ENCODE measurements around the gene RNF180. TPM values are rescaled to one million over a fixed set of nuclear protein-coding genes. Genes with fewer than 3 reads are reported as not detected.
"Not testable (repeated sequence)": the region's sequence is repeated elsewhere in the genome, so short reads cannot be mapped to it uniquely, and the experiment has no call there.

The RNF180 gene
- total RNA-seq, 1 experiment from 2014 or later: 0.79 TPM

DNA sequence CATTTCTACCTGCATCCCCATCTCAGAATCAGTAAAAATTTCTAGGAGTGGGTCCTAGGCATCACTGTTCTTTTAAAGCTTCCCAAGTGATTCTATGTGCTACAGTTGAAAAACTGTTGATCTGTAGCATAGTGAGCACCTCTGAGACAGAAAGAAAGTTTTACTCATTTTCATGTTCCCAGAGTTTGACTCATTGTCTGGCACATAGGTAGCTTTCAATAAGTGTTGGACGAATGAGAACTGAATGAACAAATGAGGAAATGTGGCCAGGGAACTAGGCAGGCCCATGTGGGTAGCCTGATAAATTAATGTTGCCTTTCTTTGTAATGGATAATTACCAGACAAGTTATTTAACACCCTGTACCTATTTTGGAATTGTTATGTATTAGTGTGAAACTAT, 33.8 kb downstream of the RNF180 start:
- Histone ChIP-seq H3K4me3 (no peak overlapping the region), H3K27ac (no peak overlapping the region), H3K9me3 (replicated peaks) (no peaks in the 10 kb centered on the region), H3K4me1 (replicated peaks) (no peaks in the 10 kb centered on the region), H3K36me3 (no peaks in the 10 kb centered on the region), H3K27me3 (replicated peaks) (0 out of 2 replicates have a peak, but pooled peaks cover 1% of the 10 kb centered on the region)
- DNase-seq (ENCODE audit: low read depth in 1 of 2, low spot score in 2 of 2): no peak

DNA sequence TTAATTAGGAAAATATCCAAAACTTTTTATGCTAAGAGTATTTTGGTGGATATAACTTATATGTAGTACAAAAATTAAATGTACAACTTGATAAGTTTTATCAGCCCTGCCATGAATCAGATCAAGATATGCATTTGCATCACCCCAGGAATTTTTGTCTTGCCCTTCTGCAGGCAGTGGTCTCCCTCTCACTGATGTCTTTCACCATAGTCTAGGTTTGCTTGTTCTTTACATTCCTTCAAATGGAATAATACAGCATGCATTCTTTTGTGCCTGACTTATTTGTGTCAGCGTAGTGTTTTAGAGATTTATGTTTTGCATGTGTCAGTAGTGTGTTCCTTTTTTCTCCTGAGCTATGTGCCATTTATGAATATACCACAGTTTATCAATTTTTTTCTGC, 36.4 kb downstream of the RNF180 start:
- Histone ChIP-seq H3K27me3 (replicated peaks) (0 out of 2 replicates have a peak, but pooled peaks cover 2% of the 10 kb centered on the region), H3K27ac (no peak overlapping the region), H3K4me1 (replicated peaks) (no peaks in the 10 kb centered on the region), H3K36me3 (no peaks in the 10 kb centered on the region), H3K9me3 (replicated peaks) (no peaks in the 10 kb centered on the region), H3K4me3 (no peak overlapping the region)
- DNase-seq (ENCODE audit: low read depth in 1 of 2, low spot score in 2 of 2): no peak

DNA sequence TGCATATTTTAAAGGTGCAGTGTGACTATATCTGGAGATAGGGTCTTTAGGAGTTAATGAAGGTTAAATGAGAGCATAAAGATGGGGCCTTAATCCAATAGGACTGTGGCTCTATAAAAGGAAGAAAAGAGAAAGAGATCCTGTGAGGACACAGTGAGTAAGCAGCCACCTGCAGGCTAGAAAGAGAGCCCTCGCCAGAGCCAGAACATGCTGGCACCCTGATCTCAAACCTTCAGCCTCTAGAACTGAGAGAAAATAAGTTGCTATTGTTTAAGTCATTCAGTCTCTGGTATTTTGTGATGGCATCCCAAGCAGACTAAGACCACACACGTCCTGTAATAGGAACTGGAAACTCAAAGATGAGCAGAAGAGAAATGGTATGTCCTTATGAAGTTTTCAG, 41.0 kb downstream of the RNF180 start:
- no peaks in the 10 kb centered on the region for H3K4me1 ChIP-seq (replicated peaks)
- no peaks in the 10 kb centered on the region for H3K9me3 ChIP-seq (replicated peaks)
- DNase-seq (ENCODE audit: low read depth in 1 of 2, low spot score in 2 of 2): no peak
- H3K36me3 ChIP-seq: no peaks in the 10 kb centered on the region
- H3K27me3 ChIP-seq (replicated peaks): peaks cover 2% of the 10 kb centered on the region; the same call in 1 of the 2 replicates
- H3K4me3 ChIP-seq: no peak overlapping the region
- no peak overlapping the region for H3K27ac ChIP-seq

DNA sequence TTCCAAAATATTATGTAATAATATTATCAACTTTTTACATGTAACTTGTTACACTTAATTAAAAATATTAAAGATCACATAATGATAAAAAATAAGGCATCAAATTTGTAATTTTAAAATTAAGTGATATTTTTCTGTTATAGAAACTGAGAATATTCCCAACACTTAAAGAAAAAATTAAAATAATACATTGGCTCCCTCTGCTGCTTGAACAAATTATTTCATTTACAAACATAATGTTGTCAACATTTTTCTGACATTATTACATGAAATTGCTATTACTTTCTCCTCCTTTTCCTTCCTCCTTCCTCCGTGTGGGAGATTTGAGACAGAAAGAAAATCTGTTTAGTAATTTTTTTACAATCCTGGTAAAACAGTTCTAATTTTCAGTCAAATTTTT, 42.3 kb downstream of the RNF180 start:
- H3K36me3 ChIP-seq: no peaks in the 10 kb centered on the region
- no peak for DNase-seq (ENCODE audit: low read depth in 1 of 2, low spot score in 2 of 2)
- no peaks in the 10 kb centered on the region for H3K4me1 ChIP-seq (replicated peaks)
- H3K9me3 ChIP-seq (replicated peaks): no peaks in the 10 kb centered on the region
- H3K27ac ChIP-seq: no peak overlapping the region
- H3K4me3 ChIP-seq: no peak overlapping the region
- peaks cover 2% of the 10 kb centered on the region; the same call in 1 of the 2 replicates for H3K27me3 ChIP-seq (replicated peaks)

DNA sequence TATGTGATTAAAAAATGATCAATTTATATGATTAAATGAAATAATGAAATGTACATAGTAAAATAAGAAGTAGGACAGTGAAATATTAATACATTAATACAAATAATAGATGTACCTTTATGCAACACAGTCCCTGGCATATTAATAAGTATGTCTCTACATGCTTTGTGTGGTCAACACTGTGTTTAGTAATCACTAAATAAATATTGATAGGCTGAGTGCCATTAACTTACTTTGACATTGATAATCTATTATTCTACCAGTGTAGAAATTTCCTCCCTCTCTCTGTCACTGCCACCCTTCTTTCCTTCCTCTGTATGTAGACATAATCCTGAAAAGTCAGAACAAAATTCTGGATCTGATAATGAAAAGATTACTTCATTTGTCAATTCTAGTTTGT, 43.7 kb downstream of the RNF180 start:
- no peak overlapping the region for H3K4me3 ChIP-seq
- DNase-seq (ENCODE audit: low read depth in 1 of 2, low spot score in 2 of 2): no peak
- H3K4me1 ChIP-seq (replicated peaks): no peaks in the 10 kb centered on the region
- H3K27me3 ChIP-seq (replicated peaks): peaks cover 2% of the 10 kb centered on the region; the same call in 1 of the 2 replicates
- no peaks in the 10 kb centered on the region for H3K36me3 ChIP-seq
- H3K9me3 ChIP-seq (replicated peaks): no peaks in the 10 kb centered on the region
- no peak overlapping the region for H3K27ac ChIP-seq

DNA sequence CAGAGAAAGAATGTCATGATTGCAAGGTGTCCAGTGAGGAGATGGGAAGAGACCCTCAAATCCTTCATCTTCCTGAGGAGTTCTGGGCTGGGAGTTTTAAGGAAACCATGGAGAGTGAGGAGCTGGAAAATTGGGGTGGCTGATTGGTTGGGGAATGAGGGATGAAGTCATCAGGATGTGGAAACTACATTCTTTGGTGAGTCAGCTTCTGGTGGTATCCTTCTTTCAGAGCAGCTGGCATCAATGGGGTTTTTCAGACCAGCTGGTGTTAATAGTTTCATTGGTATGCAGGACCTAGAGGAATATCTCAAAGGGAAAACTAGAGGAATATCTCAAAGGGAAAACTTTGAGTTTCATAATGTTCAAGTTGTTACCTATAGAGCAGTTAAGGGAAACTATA, 45.2 kb downstream of the RNF180 start:
- Histone ChIP-seq H3K27me3 (replicated peaks) (no peaks in the 10 kb centered on the region; the same call in 1 of the 2 replicates), H3K4me1 (replicated peaks) (no peaks in the 10 kb centered on the region), H3K36me3 (no peaks in the 10 kb centered on the region), H3K9me3 (replicated peaks) (no peaks in the 10 kb centered on the region), H3K27ac (no peak overlapping the region), H3K4me3 (no peak overlapping the region)
- no peak for DNase-seq (ENCODE audit: low read depth in 1 of 2, low spot score in 2 of 2)

DNA sequence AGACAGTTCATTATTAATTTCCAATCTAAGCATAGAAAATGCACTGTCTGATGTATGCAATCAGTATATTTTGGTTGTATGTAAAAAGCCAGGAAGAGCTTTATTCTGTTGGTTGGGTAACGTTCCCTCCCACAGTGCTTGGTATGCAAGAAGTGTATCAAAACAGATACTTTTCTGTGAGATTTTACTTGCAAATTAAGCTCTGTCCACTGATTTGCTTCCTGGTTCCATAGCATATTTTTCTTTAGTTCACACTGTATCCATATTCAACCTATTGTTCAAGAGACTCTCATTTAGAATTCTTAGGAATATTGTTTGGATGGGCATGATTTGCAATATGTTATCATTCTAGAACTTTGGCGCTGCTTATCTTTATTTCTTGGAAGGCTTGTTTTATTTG, 47.4 kb downstream of the RNF180 start:
- H3K9me3 ChIP-seq (replicated peaks): no peaks in the 10 kb centered on the region
- no peaks in the 10 kb centered on the region for H3K27me3 ChIP-seq (replicated peaks)
- no peak overlapping the region for H3K27ac ChIP-seq
- no peaks in the 10 kb centered on the region for H3K36me3 ChIP-seq
- H3K4me1 ChIP-seq (replicated peaks): no peaks in the 10 kb centered on the region
- no peak for DNase-seq (ENCODE audit: low read depth in 1 of 2, low spot score in 2 of 2)
- no peak overlapping the region for H3K4me3 ChIP-seq

DNA sequence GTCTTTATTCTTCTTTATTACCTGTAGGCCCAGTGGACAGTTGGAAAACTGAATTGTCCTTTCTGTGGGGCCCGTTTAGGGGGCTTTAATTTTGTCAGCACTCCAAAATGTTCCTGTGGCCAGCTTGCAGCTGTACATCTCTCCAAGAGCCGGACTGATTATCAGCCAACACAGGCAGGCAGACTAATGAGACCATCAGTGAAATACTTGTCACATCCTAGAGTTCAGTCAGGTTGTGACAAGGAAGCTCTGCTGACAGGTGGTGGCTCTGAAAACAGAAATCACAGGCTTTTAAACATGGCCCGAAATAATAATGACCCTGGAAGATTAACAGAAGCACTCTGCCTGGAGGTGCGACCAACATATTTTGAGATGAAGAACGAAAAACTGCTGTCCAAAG, 47.9 kb downstream of the RNF180 start:
- H3K4me1 ChIP-seq (replicated peaks): no peaks in the 10 kb centered on the region
- H3K9me3 ChIP-seq (replicated peaks): no peaks in the 10 kb centered on the region
- no peak overlapping the region for H3K27ac ChIP-seq
- no peak for DNase-seq (ENCODE audit: low read depth in 1 of 2, low spot score in 2 of 2)
- no peaks in the 10 kb centered on the region for H3K27me3 ChIP-seq (replicated peaks)
- no peak overlapping the region for H3K4me3 ChIP-seq
- H3K36me3 ChIP-seq: no peaks in the 10 kb centered on the region

DNA sequence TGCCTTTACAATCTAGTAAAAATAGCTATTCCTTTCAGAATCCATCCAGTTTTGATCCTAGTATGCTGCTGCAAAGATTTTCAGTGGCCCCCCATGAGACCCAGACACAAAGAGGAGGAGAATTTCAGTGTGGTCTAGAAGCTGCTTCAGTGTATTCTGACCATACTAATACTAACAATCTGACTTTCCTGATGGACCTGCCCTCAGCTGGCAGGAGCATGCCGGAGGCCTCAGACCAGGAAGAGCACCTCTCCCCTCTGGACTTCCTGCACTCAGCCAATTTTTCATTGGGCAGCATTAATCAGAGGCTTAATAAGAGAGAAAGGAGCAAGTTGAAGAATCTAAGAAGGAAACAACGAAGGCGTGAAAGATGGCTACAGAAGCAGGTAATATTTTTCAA, 48.5 kb downstream of the RNF180 start:
- Histone ChIP-seq H3K27me3 (replicated peaks) (no peaks in the 10 kb centered on the region), H3K36me3 (no peaks in the 10 kb centered on the region), H3K4me1 (replicated peaks) (no peaks in the 10 kb centered on the region), H3K9me3 (replicated peaks) (no peaks in the 10 kb centered on the region), H3K27ac (no peak overlapping the region), H3K4me3 (no peak overlapping the region)
- no peak for DNase-seq (ENCODE audit: low read depth in 1 of 2, low spot score in 2 of 2)

DNA sequence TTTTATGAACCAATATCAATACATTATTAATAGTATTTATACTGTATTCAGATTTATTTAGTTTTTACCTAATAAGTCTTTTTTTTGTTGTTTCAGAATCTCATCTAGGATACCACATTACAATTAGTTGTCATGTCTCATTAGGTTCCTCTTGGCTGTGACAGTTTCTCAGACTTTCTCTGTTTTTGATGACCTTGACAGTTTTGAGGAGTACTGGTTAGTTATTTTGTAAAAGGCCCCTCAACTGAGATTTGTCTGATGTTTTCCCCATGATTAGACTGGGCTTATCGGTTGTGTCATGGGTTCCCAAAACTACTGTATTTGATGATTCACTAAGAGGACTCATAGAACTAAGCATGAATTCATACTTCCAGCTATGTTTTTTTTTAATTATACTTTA, 56.3 kb downstream of the RNF180 start:
- no peak overlapping the region for H3K27ac ChIP-seq
- H3K4me3 ChIP-seq: no peak overlapping the region
- no peaks in the 10 kb centered on the region for H3K9me3 ChIP-seq (replicated peaks)
- DNase-seq (ENCODE audit: low read depth in 1 of 2, low spot score in 2 of 2): no peak
- H3K36me3 ChIP-seq: no peaks in the 10 kb centered on the region
- H3K27me3 ChIP-seq (replicated peaks): no peaks in the 10 kb centered on the region
- no peaks in the 10 kb centered on the region for H3K4me1 ChIP-seq (replicated peaks)

DNA sequence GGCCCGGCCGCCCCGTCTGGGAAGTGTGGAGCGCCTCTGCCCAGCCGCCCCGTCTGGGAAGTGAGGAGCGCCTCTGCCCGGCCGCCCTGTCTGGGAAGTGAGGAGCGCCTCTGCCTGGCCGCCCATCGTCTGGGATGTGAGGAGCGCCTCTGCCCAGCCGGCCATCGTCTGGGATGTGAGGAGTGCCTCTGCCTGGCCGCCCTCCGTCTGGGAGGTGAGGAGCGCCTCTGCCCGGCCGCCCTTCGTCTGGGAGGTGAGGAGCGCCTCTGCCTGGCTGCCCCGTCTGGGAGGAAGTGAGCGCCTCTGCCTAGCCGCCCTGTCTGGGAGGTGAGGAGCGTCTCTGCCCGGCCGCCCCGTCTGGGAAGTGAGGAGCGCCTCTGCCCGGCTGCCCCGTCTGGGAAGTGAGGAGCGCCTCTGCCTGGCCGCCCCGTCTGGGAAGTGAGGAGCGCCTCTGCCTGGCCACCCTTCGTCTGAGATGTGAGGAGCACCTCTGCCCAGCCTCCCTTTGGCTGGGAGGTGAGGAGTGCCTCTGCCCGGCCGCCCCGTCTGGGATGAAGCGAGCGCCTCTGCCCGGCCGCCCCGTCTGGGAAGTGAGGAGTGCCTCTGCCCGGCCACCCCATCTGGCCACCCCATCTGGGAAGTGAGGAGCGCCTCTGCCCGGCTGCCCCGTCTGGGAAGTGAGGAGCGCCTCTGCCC, 59.8 kb downstream of the RNF180 start:
- not testable (repeated sequence) for H3K27ac ChIP-seq; H3K4me3 ChIP-seq; H3K36me3 ChIP-seq; DNase-seq (ENCODE audit: low read depth in 1 of 2, low spot score in 2 of 2); H3K4me1 ChIP-seq (replicated peaks); H3K27me3 ChIP-seq (replicated peaks); H3K9me3 ChIP-seq (replicated peaks)

DNA sequence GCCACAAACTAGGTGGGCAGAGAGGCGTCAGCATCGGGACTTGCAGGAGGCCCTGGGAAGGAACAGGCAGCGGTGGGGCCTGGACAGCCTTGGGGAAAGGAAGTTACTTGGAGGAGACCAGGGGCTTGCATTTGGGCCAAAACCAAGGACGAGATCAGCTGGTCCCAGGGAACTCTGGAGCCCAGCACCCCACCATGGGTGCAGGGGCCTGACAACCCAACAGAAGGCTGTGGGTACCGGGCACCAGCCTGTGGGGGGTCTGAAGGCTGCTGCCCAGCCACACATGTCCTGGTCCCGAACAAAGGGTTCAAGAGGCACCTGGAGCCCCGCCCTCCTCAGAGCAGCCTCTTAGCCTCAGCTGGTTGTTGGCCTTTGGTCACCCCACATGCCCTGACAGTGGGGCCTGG, 61.5 kb downstream of the RNF180 start:
- not testable (repeated sequence) for DNase-seq (ENCODE audit: low read depth in 1 of 2, low spot score in 2 of 2); H3K4me3 ChIP-seq; H3K27me3 ChIP-seq (replicated peaks); H3K36me3 ChIP-seq; H3K27ac ChIP-seq; H3K4me1 ChIP-seq (replicated peaks); H3K9me3 ChIP-seq (replicated peaks)

DNA sequence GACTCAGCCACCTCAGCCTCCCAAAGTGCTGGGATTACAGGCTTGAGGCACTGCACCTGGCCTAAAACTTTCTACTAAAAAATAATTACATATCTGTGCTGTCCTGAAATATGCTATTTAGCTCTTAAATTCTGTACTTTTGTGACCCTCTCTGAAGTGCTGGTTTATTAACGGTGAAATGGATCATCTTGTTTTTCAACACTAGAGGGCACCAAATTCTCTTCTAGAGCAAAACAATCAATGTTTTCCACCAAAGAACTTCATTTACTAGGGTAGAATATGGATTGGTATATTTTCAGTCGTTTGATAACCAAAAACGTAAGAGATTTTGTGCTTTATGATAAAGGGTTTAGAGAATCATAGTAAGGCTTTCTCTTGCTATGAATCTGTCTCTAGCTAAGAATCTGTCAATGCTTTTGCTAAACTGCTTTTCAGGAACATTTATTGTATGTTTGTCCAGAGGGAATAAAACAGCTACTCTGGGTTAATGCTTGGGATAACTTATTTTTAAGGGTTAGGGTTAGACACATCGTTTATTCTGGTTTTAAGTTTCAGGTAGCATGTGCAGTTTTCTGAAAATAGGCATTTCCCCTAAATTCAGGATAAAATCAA, 63.6 kb downstream of the RNF180 start:
- no peaks in the 10 kb centered on the region for H3K4me1 ChIP-seq (replicated peaks)
- H3K27me3 ChIP-seq (replicated peaks): no peaks in the 10 kb centered on the region
- no peaks in the 10 kb centered on the region for H3K36me3 ChIP-seq
- H3K4me3 ChIP-seq: no peak overlapping the region
- H3K9me3 ChIP-seq (replicated peaks): 0 out of 2 replicates have a peak, but pooled peaks cover 2% of the 10 kb centered on the region
- H3K27ac ChIP-seq: no peak overlapping the region
- DNase-seq (ENCODE audit: low read depth in 1 of 2, low spot score in 2 of 2): peak in 1 of 2 experiments; percentile 12

DNA sequence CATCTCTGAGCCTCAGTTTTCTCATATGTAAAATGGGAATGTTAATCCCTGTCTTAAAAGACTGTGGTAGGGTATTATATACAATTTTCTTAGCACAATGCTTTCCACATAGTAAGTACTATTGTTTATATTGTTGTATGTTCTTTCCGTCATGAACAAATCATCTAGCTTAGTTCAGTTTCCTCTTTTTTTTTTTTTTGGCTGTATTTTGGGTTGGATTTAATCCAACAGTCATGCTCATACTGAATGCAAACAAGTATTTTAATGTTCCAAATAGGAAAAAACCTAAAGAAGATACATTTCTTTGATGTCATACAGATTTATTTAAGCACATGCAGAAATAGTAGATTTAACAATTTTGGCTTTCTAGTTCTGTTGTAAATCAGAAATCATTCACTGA, 95.1 kb downstream of the RNF180 start:
- Histone ChIP-seq H3K27ac (no peak overlapping the region), H3K27me3 (replicated peaks) (no peaks in the 10 kb centered on the region), H3K4me1 (replicated peaks) (no peaks in the 10 kb centered on the region), H3K36me3 (no peaks in the 10 kb centered on the region), H3K9me3 (replicated peaks) (no peaks in the 10 kb centered on the region), H3K4me3 (no peak overlapping the region)
- no peak for DNase-seq (ENCODE audit: low read depth in 1 of 2, low spot score in 2 of 2)

All from SJSA1 (cell line).